ENCODE data around the gene HELT. TPM values are rescaled to one million over a fixed set of nuclear protein-coding genes. Genes with fewer than 3 reads are reported as not detected.

The HELT gene
- total and polyA plus RNA-seq, 9 donors = not detected

- TF ChIP-seq EP300 (IDR thresholded peaks at IDR 0.05) = no peak
- TF ChIP-seq CTCF (IDR thresholded peaks at IDR 0.05) = no peak
- no peak for TF ChIP-seq POLR2A (IDR thresholded peaks at IDR 0.05)
- intact Hi-C loops (cut with DNase I) = no loop called here
- no peak for DNase-seq
- Histone ChIP-seq H3K36me3 (no peaks in the 10 kb centered on the region), H3K4me3 (no peak overlapping the region), H3K9me3 (no peaks in the 10 kb centered on the region), H3K4me1 (ENCODE audit: insufficient read depth) (peaks cover 3% of the 10 kb centered on the region), H3K27me3 (no peaks in the 10 kb centered on the region), H3K27ac (no peak overlapping the region)
- 3 to 8% (median 6%) methylated on average over 46 to 47 of the region's 47 CpGs for WGBS, 3 donors
These were observed 2.0 kb upstream of the HELT start for GRCh38 chr4:185016101-185016940.

- TF ChIP-seq EP300 (IDR thresholded peaks at IDR 0.05) (no peak), CTCF (IDR thresholded peaks at IDR 0.05) (no peak)
- Histone ChIP-seq H3K4me1 (ENCODE audit: insufficient read depth) (peaks cover 3% of the 10 kb centered on the region), H3K27ac (no peak overlapping the region), H3K27me3 (no peaks in the 10 kb centered on the region), H3K4me3 (no peak overlapping the region), H3K9me3 (no peaks in the 10 kb centered on the region), H3K36me3 (no peaks in the 10 kb centered on the region)
- intact Hi-C loops (cut with DNase I) = no loop called here
- no peak for DNase-seq
- 1 to 2% (median 1%) methylated on average over 34 of the region's 34 CpGs for WGBS, 3 donors
These were observed 1.1 kb upstream of the HELT start for GRCh38 chr4:185016946-185017758.

- Histone ChIP-seq H3K36me3 (no peaks in the 10 kb centered on the region), H3K4me3 (no peak overlapping the region), H3K9me3 (no peaks in the 10 kb centered on the region), H3K27me3 (no peaks in the 10 kb centered on the region), H3K4me1 (ENCODE audit: insufficient read depth) (peaks cover 3% of the 10 kb centered on the region), H3K27ac (no peak overlapping the region)
- 1 to 2% (median 1%) methylated on average over 39 to 41 of the region's 41 CpGs for WGBS, 3 donors
- DNase-seq = no peak
- TF ChIP-seq EP300 (IDR thresholded peaks at IDR 0.05) (no peak), POLR2A (IDR thresholded peaks at IDR 0.05) (no peak), CTCF (IDR thresholded peaks at IDR 0.05) (no peak)
- intact Hi-C loops (cut with DNase I) = no loop called here
These were observed 655 bp downstream of the HELT start for GRCh38 chr4:185018834-185019455.

GRCh38 chr4:185019456-185020292, 1.4 kb downstream of the HELT start:
- H3K27ac ChIP-seq = no peak overlapping the region
- TF ChIP-seq EP300 (IDR thresholded peaks at IDR 0.05) (no peak), POLR2A (IDR thresholded peaks at IDR 0.05) (no peak), CTCF (IDR thresholded peaks at IDR 0.05) (no peak)
- no peaks in the 10 kb centered on the region for H3K27me3 ChIP-seq
- H3K9me3 ChIP-seq = no peaks in the 10 kb centered on the region
- no peak overlapping the region for H3K4me3 ChIP-seq
- no peaks in the 10 kb centered on the region for H3K36me3 ChIP-seq
- WGBS, 3 donors = 1% methylated on average over 51 to 57 of the region's 57 CpGs
- no peak for DNase-seq
- H3K4me1 ChIP-seq (ENCODE audit: insufficient read depth) = peaks cover 3% of the 10 kb centered on the region
- intact Hi-C loops (cut with DNase I) = no loop called here

All from ovary (tissue), 9 donors.